Left hindlimb (tissue), 1 donor: ENCODE results near the gene CDCA7L.
A peak's percentile ranks its signal among the peaks of the same experiment; 100 is the strongest.
"Not testable (repeated sequence)": the region's sequence is repeated elsewhere in the genome, so short reads cannot be mapped to it uniquely, and the experiment has no call there.

Source experiments
- DNase-seq: peaks from one replicate; pipeline ENCODE4 v3.0.0-alpha.2; 2018

CDCA7L gene

DNA sequence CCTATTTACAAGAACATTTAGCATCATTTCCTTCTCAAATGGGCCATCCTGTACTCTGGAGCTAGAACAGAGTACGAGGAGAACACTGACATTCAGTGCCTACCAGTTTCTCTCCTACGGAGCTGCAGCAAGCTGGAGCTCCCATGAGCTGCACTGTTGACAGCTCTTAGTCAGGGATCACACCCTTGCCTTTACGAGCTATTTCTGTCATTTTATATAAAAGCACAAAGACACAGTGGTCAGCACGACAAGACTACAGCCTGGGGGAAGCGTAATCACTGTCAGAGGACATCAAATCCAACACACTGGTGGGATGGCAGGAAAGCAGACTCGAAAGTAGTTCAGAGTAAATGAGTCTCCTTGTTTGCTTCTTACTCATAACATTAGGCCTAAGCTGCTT, 2.7 kb downstream of the CDCA7L start:
- no peak for DNase-seq

DNA sequence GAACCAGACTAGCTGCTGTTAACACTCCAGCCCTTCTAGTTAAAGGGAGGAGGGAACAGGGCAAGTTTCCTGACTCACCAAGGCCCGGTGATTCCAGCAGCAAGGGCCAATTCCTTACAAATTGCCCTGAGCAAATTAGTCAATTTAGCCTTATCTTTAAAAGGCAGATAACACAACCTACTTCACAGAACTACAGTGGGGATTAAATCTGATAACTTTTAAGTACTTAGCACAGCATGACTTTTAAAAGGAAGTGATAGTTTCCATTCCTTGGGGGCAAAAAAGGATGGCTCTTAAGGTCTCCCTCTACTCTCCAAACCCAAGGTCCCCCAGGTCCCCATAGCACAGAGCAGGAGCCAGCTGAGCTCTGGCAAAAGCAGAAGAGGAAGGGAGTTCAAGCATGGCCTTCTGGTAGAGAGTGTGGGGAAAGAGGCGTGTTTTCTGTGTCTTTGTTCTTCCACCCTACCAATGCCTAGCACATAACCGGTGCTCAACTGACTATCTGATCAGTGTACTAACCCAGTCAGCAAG, 4.0 kb downstream of the CDCA7L start:
- DNase-seq: no peak

DNA sequence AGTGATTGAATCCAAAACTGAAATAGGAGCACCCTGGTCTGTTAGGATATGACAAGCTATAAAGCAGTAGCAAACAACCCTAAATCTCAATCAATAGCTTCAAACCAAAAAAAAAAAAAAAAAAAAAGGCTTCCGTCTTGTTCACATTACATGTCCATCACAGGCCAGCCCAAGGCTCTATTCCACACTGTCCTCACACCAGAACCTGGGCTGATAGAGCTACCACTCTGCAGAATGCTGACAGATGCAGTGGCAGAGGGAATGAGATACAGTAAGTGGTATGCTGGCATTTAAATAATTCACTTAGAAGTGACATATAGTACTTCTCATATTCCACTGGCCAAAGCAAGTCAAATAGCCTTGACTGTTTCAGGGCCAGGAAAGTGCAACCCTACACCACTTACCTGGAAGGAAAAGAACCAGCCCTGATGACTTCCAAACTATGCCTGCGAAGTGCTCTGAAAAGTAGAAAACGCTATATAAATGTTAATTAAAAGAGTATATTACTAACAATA, 5.8 kb downstream of the CDCA7L start:
- DNase-seq: no peak

DNA sequence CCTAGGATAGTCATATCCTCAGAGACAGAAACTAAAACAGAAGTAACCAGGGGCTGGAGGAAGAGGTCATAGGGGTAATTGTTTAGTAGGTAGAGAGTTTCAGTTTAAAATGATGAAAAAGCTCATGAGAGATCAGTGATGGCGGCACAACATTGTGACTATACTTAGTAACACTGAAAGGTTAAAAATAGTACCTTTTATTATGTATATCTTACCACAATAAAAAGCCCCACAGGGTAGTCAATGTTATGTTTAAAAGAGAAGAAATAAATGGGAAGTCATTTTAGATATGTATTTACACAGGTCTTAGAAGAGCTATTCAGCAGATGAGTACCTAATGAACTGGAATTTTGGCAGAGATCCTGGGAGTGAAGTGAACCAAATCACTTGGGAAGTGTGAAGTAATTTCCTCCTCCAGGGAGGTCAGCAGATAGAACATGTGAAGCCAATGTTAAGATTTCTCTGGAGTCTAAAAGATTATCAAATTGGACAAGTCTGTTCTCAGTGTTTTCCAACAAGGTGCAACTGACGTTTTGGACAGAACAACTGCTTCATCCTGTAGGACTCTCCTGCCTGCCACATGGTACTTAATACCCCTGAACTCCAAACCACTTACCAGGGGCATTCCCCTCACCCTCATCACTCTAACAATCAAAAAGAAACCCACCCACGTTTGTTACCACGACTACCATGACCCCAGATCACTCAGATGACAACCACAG, 6.4 kb downstream of the CDCA7L start:
- DNase-seq: no peak

DNA sequence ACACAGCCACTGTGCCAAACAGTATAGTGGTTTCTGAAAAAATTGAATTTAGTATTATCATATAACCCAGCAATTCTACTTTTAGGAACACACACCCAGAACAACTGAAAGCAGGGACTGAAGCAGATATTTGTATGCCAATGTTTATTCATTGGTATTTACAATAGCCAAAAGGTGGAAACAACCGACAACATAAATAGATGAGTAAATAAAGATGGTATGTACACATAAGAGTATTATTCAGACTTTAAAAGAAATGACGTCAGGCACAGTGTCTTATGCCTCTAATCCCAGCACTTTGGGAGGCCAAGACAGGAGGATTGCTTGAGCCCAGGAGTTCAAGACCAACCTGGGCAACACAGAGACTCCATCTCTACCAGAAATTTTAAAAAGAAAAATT, 7.2 kb downstream of the CDCA7L start:
- no peak for DNase-seq

DNA sequence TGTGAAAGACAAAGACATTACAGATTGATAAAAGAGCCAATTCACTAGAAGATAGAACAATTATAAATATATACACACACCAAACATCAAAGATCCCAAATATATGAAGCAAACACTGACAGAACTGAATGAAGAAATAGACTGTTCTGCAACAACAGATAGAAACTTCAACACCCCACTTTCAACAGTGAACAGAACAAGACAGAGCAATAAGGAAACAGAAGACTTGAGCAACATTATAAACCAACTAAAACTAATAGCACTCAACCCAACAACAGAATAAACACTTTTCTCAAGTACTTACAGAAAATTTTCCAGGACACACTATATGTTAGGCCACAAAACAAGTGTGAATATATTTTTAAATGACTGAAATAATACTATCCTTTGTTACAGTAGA, 10.9 kb downstream of the CDCA7L start:
- DNase-seq: no peak

DNA sequence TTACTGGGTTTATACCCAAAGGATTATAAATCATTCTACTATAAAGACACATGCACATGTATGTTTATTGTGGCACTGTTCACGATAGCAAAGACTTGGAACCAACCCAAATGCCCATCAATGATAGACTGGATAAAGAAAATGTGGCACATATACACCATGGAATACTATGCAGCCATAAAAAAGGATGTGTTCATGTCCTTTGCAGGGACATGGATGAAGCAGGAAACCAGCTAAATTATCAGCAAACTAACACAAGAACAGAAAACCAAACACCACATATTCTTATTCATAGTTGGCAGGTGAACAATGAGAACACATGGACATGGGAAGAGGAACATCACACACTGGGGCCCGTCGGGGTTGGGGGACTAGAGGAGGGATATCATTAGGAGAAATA, 12.4 kb downstream of the CDCA7L start:
- DNase-seq: not testable (repeated sequence)

DNA sequence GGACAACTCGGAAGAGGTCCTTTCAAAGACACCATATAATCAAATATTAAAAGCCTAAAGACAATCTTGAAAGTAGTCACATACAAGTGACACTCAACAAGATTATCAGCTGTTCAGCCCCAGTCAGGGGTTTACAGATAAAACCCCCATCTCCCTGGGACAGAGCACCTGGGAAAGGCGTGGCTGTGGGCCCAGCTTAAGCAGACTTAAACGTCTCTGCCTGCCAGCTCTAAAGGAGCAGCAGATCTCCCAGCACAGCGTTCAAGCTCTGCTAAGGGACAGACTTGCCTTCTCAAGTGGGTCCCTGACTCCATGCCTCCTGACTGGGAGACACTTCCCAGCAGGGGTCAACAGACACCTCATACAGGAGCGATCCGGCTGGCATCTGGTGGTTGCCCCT, 18.0 kb downstream of the CDCA7L start:
- DNase-seq: no peak

DNA sequence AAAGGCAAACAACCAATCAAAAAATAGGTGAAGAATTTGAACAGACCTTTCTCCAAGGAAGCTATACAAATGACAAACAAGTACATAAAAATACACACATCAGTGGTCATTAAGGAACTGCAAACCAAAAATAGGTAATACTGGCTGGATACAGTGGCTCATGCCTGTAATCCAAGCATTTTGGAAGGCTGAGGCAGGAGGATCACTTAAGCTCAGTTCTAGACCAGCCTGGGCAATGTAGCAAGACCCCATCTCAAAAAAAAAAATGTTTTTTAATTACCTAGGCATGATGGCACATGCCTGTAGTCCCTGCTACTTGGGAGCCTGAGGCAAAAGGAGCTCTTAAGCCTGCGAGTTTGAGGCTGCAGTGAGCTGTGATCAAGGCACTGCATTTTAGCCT, 19.3 kb downstream of the CDCA7L start:
- no peak for DNase-seq

DNA sequence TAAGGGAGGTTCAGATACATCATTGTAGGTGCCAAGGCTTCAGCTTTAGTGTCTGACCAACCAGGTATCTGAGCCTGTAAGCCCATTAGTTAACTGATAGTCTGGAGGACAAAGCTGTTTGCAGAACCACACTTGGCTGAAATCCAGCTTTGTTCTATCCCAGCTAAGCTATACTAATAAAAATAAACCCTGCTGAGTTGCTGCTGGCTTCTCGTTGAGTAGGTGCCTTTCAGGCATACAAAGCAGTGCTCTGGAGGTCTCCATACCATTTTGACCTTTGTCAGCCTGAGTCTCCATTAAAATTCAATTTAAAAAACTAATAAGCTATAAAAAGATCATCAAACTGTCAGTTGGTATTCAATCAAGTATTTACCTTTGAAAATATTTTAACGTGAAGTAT, 22.0 kb downstream of the CDCA7L start:
- DNase-seq: no peak

DNA sequence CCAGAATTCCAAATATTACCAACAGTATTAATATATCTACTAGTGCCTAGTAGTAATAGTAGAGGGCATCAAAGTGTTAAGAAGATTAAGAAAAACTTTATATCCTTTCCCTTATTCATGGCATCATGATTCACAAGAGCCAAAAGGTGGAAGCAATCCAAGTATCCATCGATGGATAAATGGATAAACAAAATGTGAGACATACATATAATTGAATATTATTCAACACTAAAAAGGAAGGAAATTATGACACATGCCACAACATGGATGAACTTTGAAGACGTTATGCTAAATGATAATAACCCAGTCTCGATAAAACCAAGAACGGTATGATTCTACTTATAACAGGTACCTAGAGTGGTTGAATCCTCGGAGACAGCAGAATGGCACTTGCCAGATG, 23.1 kb downstream of the CDCA7L start:
- no peak for DNase-seq

DNA sequence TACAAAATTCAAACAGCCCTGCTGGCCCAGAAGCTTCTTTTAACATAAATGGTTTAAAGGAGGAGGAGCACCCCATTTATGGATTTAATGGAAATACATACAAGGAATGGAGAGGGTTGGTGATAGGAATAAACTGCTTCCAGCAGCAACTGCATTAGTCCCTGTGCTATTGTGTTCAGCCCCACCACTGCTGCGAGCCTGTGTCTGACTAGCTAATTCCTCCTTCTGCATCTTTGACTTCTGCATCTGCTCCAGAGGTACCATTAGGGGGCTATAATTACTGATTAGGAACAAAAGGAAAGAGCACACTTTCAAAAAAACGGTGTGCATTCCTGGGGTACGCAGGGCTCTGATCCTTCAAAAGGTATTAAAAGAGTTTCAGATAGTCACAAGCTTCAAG, 24.8 kb downstream of the CDCA7L start:
- DNase-seq: no peak

DNA sequence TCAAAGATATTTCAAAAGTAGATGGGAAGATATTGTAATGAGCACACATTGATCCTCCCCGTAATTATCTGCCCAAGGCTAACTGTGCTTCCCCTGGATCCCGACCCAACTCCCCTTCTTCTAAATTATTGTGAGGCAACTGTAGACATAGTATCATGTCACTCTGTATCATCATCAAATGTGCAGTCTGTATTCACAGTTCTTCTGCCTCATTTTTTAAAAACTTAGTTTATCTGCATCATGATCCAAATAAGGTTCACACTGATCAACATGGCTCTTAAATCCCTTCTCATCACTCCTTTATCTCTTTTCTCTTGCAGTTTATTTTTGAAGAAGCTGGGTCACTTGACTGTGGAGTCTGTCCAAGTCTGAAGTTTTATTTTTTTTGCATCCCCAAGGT, 27.5 kb downstream of the CDCA7L start:
- no peak for DNase-seq

DNA sequence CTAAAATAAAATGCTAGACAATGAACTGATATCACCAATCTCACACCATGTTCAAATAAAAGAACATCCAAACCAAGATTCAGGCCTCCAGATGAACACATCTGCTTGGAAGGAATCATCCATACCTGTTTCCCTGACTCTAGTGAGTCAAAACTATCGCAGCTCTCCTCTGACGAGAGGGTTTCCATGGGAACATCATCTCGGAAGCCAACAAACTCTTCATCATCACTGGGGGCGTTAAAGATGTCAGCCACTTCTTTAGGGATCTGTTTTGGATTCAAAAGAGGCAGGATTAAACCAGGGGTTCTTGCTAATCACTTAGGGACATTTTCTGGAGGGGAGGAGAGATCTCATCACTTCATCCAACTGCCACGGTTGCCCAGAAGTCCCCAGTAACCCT, 29.1 kb downstream of the CDCA7L start:
- no peak for DNase-seq

DNA sequence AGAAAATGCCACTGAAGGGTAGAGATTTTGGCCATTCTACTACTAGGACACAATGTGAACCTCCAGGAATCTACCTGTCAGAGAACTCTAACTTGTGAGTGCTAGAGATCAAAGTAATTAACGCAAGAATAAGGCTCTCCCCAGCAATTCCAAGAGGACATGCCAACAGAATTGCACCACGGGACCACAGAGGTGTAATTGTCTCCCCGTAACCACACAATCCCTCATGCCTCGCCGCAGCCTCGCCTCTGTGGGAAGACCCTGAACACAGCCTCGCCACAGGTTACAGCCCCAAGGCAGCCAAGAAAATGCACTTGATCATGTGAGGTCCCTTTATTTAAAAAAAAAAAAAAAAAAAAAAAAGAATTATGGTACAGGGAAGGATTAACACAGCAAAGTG, 29.5 kb downstream of the CDCA7L start:
- no peak for DNase-seq

DNA sequence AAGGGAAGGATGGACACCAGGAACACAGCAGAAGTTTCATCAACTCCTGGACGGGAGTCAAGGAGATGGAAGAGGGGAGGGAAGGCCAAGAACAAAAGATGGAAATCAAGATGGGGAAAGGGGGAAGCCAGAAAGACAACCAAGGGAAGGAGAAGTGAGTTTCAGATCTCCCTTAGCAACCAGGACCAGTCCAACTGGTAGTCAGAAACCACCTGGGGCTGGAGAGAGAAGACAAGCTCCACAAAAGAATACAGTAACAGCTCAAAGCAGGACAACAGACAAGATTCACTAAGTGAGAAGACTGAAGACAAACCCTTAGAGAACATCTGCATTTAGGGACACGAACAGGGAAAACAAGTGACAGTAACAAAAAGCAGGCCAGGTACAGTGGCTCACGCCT, 30.6 kb downstream of the CDCA7L start:
- DNase-seq: no peak

DNA sequence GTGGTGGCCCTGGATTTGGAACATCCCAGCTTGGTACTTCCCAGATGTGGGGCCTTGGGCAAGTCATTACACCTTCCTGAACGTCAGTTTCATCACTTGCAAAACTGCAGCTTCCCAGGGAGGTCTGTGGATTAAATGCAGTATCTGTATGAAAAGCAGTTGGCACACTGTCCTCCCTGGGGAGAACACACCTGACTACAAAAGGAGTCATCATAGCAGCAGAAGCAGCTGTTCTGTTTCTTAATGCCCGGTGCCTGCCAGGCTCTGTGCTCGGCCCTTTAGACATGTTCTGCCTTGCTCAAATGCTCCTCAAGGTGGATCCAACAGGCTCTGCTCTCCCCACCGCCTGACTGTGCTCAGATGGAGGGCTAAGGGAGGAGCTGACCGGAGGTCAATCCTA, 31.0 kb downstream of the CDCA7L start:
- no peak for DNase-seq

DNA sequence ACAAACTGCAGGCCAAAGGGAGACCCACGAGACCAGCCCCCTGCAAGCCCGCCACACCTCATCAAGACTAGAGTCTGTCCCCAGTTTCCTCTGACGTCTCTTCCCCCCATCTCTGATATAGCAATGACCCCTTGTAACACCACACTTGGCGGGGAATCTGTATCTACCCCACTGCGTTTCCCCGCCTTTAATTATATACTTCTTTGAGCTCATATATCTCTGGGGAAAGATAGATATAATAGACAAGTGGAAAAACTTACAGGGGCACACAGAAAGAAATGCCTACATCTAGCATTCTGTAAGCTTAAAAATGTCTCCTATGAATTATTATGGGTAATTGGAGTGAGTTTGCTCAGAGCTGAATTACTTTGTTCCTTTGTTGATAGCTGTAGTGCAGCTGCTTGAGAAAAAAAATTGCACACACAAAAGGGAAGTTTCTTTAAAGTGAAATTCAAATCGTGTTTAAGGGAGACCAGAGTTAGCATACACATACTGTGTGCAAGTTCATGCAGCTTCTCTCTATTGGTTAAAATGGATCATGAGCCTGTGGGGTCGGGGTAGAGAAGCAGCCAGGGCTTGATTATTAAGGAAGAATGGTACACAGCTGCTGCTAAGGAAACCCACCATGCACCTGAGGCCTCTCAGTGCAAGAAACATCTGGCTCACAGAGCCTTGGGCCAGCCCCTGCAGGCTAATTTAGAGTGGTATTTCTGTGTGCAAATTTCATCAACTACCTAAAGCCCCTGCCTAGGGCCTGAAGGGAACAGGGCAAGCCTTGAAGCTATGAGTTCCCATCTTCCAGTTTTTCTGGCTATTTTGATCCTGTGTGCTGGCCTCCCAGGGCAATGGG, 32.5 kb downstream of the CDCA7L start:
- DNase-seq: no peak

DNA sequence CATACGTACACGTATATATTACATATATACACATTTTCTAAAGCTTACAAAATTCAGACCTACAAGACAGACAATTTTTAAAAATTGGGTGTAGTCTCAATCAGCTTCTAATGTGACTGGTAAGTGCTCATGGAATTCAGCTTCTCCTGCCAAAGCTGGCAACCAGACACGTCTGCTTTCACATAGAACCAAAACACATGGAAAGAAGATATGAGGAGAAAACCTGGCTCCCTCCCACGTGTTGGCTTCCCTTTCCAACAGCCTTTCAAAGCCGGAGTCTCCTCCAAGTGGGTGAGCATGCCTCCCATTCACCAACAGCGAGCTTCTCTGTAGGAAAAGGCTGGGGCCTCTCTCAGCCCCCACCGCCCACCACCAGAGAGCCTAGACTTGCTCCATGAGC, 33.4 kb downstream of the CDCA7L start:
- peak; percentile 55 for DNase-seq

DNA sequence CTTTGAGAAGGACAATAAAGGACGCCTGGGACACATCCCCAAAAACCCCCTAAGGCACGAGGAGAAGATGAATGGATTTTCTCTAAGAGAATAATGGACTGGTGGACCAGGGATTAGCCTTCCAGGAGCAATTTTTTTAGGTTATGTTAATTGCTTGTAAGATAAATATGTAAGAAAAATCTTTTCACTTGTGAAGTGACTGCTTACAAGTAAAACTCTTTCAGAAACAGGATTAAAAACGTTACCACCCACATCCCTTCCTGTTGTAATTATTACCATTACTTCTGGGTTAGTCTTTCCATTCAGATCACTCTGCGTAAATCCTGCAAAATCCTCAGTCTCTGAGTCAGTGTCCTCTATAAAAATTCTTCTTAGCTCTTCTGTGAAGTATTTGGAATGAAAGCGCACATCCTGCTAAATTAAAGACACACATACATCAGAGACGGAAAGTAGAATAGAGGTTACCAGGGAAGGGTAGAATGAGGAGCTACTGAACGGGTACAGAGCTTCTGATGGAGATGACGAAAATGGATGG, 34.3 kb downstream of the CDCA7L start:
- DNase-seq: no peak

DNA sequence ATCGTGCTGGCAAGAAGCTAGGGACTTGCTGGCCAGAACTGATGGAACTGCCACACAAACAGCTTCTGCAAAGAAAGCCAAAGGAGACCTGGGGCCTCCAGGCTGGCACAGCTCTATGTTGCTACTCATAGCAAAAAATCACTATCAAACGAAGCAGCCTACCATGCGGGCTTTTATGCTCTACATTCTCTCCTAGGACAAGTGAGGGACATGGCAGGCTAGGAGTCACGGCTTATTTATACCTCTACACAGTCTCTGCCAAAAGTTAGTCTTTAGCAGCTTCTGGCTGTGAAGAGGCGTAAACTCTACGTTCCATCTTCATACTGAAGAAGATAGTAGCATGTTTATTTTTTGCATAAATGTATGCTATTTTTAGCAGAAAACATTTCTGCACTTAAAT, 35.4 kb downstream of the CDCA7L start:
- no peak for DNase-seq

DNA sequence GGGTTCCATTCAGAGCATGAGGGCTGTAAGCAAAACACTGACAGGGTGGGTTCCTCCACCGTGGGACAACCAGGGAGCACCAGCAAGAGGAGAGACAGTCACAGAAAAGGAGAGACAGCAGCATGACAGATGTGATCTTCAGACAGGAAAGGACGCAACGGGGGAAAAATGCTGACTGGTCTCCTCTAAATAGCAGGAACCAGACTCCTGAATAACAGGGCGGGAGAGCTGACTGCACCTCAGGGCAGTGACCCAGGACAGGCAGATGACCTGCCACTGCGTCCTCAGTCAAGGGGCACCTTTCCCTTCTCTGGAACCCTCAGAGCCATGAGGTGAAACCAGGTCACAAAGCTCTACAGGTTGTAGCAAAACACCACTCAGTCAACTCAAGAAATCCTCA, 37.0 kb downstream of the CDCA7L start:
- DNase-seq: no peak

DNA sequence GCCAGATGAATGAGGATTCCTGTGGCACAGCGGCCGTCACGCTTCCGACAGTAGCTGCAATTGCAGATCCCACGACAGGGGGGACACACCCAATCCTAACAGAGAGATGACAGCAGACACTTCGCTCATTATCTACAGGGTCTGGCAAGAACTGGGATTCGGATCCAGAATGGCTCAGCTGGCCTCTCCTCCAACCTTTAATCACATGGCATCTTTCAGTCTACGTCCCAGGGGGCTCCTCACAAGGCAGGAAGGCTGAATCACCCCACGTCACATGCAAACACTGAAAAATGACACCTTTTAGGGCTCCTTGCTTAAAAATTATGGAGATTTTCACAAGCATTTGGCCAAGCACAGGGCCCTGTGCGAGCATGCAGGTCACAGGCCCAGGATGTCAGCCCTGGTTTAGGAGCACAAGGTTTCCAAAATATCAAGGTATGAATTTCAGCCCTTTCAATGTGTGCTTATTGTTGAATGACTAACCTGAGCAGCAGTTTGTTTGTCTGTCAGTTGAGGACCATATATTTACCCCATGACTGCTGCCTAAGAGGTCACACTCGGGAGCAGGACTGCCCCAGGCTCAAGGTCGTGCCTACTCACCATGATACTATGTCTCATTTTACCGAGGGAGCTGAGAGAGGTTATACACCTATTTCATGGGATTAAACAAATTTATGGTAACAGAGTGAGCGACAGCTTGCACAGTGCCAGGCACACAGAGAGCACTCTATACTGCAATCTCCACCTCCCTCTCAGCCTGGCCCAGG, 42.5 kb downstream of the CDCA7L start:
- no peak for DNase-seq
